ENCODE measurements around the gene GALNT6. TPM values are rescaled to one million over a fixed set of nuclear protein-coding genes. Genes with fewer than 3 reads are reported as not detected.
A peak's percentile ranks its signal among the peaks of the same experiment; 100 is the strongest.

GALNT6 gene
- total RNA-seq, 1 experiment from 2014 or later, result 9.8 TPM

GRCh38 chr12:51324953-51325352, 66.3 kb downstream of the GALNT6 start:
- H3K9me3 ChIP-seq (ENCODE audit: control insufficient read depth, low read depth, low read length), result no peaks in the 10 kb centered on the region
- no peak overlapping the region for H2AK5ac ChIP-seq (ENCODE audit: insufficient read length, low read length)
- H2AFZ ChIP-seq (ENCODE audit: low read length), result no peak overlapping the region
- no peak overlapping the region for H3K9ac ChIP-seq (ENCODE audit: extremely low read depth, insufficient read length, low read length)
- no peaks in the 10 kb centered on the region for H3K23me2 ChIP-seq (ENCODE audit: insufficient read length, low read depth, low read length, poor library complexity, severe bottlenecking)
- peaks cover 5% of the 10 kb centered on the region; the same call in 1 of the 2 replicates for H3K4me1 ChIP-seq (ENCODE audit: insufficient read depth, low read length)
- no peaks in the 10 kb centered on the region; the same call in 1 of the 2 replicates for H3K27me3 Mint-ChIP-seq (ENCODE audit: low read depth)
- no peaks in the 10 kb centered on the region for H3K27me3 ChIP-seq (ENCODE audit: insufficient read depth, low read length)
- no peaks in the 10 kb centered on the region; a peak in 1 of 7 replicates for H3K36me3 Mint-ChIP-seq (ENCODE audit: insufficient read depth in 1 of 3, low read depth in 3 of 3)
- no peak overlapping the region for H3K23ac ChIP-seq (ENCODE audit: insufficient read length, low read depth, low read length)
- no peak overlapping the region for H2BK120ac ChIP-seq (ENCODE audit: low read depth, low read length, poor library complexity, severe bottlenecking)
- no peak overlapping the region for H3T11ph ChIP-seq (ENCODE audit: low read length)
- no peak overlapping the region for H3K56ac ChIP-seq (ENCODE audit: insufficient read length, low read depth, low read length)
- no peak overlapping the region for H2BK5ac ChIP-seq (ENCODE audit: insufficient read length, low read length)
- H4K20me1 ChIP-seq (ENCODE audit: control insufficient read depth, insufficient read depth, insufficient read length), result no peaks in the 10 kb centered on the region
- no peak overlapping the region for H2BK15ac ChIP-seq (ENCODE audit: low read depth, low read length)
- H3K9me3 Mint-ChIP-seq, result no peaks in the 10 kb centered on the region
- H3K4me1 Mint-ChIP-seq, result peaks cover 37 to 46% of the 10 kb centered on the region in 2 experiments
- H3K79me2 ChIP-seq (ENCODE audit: insufficient read depth, low read length), result no peaks in the 10 kb centered on the region
- DNase-seq, result no peak
- no peak overlapping the region; a peak in 1 of 5 replicates for H3K4me3 Mint-ChIP-seq
- no peak overlapping the region for H3K4me2 ChIP-seq (ENCODE audit: insufficient read depth, insufficient read length, low read length)
- H2BK12ac ChIP-seq (ENCODE audit: insufficient read length, low read depth, low read length), result no peak overlapping the region
- no CpG with 5 or more reads among the region's 4 CpGs for WGBS (ENCODE audit: extremely low coverage, insufficient read length, low lambda C conversion rate)
- no peak overlapping the region for H3K18ac ChIP-seq (ENCODE audit: insufficient read length, low read depth, low read length)
- H2BK20ac ChIP-seq (ENCODE audit: low read depth, low read length, poor library complexity, severe bottlenecking), result no peak overlapping the region
- no peak overlapping the region for H3K14ac ChIP-seq (ENCODE audit: insufficient read depth, low read length)
- no peak for TF ChIP-seq CTCF (conservative IDR thresholded peaks at IDR 0.05)
- no peak overlapping the region for H4K5ac ChIP-seq (ENCODE audit: insufficient read length, low read depth, low read length)
- H3K27ac ChIP-seq (ENCODE audit: insufficient read length, low read depth, low read length), result no peak overlapping the region
- peak overlapping the region in 1 of 3 experiments; percentile 60; a peak in 3 of 7 replicates for H3K27ac Mint-ChIP-seq
- H4K91ac ChIP-seq (ENCODE audit: insufficient read length, low read depth, low read length), result no peak overlapping the region
- H3K79me1 ChIP-seq (ENCODE audit: insufficient read depth, low read depth, low read length, poor library complexity, severe bottlenecking), result no peaks in the 10 kb centered on the region
- no peak overlapping the region for H4K8ac ChIP-seq (replicated peaks; ENCODE audit: insufficient read length, low read depth, low read length)
- H3K4ac ChIP-seq (ENCODE audit: low read depth, low read length), result no peak overlapping the region

Data from H9 (cell line).